ENCODE results near the gene NCAPD3.
A peak's percentile ranks its signal among the peaks of the same experiment; 100 is the strongest.

The NCAPD3 gene

DNA sequence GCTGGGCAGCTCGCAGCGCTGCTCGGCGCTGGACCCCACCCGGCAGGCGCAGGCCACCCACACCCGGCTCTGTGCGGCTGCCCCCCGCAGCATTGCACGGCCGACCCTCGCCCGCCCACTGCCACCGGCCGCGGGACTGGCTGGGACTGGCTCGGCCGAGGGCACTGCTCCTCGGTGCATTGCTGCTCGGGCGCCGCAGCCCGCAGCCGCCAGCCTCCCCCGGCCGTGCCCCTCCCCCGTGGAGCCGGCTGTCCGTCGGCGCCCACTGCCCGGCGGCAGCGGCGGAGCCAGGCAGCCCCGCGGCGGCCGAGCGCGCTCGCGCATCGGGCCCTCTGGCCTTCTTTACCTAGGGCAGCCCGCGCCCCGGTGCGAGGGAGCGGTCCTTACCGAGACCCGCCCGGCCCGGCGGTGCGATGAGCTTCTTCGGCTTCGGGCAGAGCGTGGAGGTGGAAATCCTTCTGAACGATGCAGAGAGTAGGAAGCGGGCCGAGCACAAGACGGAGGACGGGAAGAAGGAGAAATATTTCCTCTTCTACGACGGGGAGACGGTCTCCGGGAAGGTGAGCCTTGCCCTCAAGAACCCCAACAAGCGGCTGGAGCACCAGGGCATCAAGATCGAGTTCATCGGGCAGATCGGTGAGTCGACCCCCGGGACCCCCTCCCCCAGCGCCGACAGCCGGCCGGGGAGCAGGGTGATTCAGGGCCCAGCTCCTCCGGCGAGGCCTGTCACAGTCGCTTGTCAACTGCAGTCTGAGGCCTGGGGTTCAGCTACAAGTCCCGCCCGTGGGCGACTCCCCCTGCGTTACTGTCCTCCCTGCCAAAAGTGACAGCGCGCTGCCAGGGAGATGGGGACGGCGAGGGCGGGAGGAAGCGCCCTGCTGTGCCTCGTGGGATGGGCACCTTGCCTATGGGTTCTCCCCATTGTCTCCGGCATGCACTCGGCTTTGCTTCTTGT lies 1.2 kb upstream of the NCAPD3 start:
- CTCF ChIA-PET: interaction anchor here (1.1 kb wide), 1 partner anchor 19 kb away, joined by 4 read pairs; no protein-coding TSS in a partner anchor
- POLR2A ChIA-PET: interaction anchor here (0.6 to 2.5 kb wide), 23 partner anchors 9 to 277 kb away, joined by 3 to 25 read pairs (median 5); partner anchors contain the start of genes ACAD8, GLB1L3 and THYN1
- peak; percentile 47 for DNase-seq (ENCODE audit: extremely low spot score)
- TF ChIP-seq HDGF (IDR thresholded peaks at IDR 0.05; ENCODE audit: borderline replicate concordance) (no peak), SUZ12 (IDR thresholded peaks at IDR 0.05) (no peak), FOXA1 (IDR thresholded peaks at IDR 0.05) (no peak), LEF1 (IDR thresholded peaks at IDR 0.05; ENCODE audit: borderline replicate concordance) (0 out of 2 replicates have a peak, but pooled peaks have one; percentile 61)

DNA sequence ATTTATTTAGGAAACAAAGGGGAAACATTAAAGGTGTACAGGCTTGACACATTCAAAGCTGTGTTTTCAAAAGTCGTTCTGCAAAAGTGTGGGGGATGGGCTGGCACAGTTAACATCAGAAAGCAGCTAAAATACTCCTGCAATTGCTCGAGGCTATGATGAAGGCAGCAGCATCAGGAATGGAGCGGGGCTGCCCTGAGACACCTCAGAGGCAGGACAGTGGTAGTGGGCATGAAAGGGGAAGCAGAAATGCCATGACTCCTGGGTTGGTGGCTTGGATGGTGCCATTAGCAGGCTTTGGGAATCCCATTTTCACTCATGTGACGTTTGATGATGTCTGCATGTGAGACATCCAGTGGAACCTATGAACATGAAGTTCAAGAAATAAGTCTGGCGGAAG lies 646 bp downstream of the NCAPD3 start:
- no peak for TF ChIP-seq ELF4 (IDR thresholded peaks at IDR 0.05)
- TF ChIP-seq ARNT (IDR thresholded peaks at IDR 0.05): no peak
- TF ChIP-seq SP1 (IDR thresholded peaks at IDR 0.05): no peak
- TF ChIP-seq, protein P1, sequence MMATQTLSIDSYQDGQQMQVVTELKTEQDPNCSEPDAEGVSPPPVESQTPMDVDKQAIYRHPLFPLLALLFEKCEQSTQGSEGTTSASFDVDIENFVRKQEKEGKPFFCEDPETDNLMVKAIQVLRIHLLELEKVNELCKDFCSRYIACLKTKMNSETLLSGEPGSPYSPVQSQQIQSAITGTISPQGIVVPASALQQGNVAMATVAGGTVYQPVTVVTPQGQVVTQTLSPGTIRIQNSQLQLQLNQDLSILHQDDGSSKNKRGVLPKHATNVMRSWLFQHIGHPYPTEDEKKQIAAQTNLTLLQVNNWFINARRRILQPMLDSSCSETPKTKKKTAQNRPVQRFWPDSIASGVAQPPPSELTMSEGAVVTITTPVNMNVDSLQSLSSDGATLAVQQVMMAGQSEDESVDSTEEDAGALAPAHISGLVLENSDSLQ (IDR thresholded peaks at IDR 0.05): no peak
- no peak for TF ChIP-seq FOXA1 (IDR thresholded peaks at IDR 0.05)
- TF ChIP-seq TARDBP (IDR thresholded peaks at IDR 0.05): no peak
- ChIA-PET CTCF (no interaction called here), POLR2A (interaction anchor here (0.8 to 2.5 kb wide), 12 partner anchors 11 to 189 kb away, joined by 3 to 25 read pairs (median 8); partner anchors contain the start of genes ACAD8, GLB1L3 and THYN1)
- no peak for DNase-seq (ENCODE audit: extremely low spot score)

DNA sequence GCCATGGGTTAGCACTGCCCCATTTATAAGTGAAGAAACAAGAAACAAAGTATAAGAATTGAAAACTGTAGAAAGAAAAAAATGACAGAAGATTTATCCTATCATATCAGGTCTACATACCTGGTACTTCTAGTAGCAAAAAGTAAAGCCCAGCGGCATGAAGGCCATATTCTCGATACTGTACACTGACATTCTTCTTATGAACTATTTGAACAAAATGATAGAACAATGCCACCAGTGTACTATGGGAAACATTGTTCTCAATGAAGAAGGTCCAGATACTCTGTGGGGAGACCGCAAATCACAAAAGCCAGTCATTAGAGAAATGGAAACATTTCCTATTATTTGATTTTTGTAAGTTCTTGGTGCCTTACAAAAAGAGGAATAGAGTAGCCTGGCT lies 7.0 kb downstream of the NCAPD3 start:
- DNase-seq (ENCODE audit: extremely low spot score): no peak
- ChIA-PET POLR2A (no interaction called here), CTCF (no interaction called here)
- TF ChIP-seq L3MBTL2 (conservative IDR thresholded peaks at IDR 0.05) (no peak), FOXK2 (IDR thresholded peaks at IDR 0.05) (no peak), ARNT (IDR thresholded peaks at IDR 0.05) (no peak), SP1 (IDR thresholded peaks at IDR 0.05) (no peak), ZNF384 (IDR thresholded peaks at IDR 0.05) (no peak), BHLHE40 (IDR thresholded peaks at IDR 0.05; ENCODE audit: borderline replicate concordance) (no peak), CTBP1 (IDR thresholded peaks at IDR 0.05; ENCODE audit: borderline replicate concordance) (no peak), TARDBP (IDR thresholded peaks at IDR 0.05) (no peak), LEF1 (IDR thresholded peaks at IDR 0.05; ENCODE audit: borderline replicate concordance) (no peak), HDGF (IDR thresholded peaks at IDR 0.05; ENCODE audit: borderline replicate concordance) (no peak), NFRKB (IDR thresholded peaks at IDR 0.05) (no peak), ELF4 (IDR thresholded peaks at IDR 0.05) (no peak), SUZ12 (IDR thresholded peaks at IDR 0.05) (no peak), FOXA1 (IDR thresholded peaks at IDR 0.05) (no peak), FOXM1 (IDR thresholded peaks at IDR 0.05; ENCODE audit: borderline replicate concordance) (no peak)
- TF ChIP-seq, protein P1 (IDR thresholded peaks at IDR 0.05): no peak

DNA sequence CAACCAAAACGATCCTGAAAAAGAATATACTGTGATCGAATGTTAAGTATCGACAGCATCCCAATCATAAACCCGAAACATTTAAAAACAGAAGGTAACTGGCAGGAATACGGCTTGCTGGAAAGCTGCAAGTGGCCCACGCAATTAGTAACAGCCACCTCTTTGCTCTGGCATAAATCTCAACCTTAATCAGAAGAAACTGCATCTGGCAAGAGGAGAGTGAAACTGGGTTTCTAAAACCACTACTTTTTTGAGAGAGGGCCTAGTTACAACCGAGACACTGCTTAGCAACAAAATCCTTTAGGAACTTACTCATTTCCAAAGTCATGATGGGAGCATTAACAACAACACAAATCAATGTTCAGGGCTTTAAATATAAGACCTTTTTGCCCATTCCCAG lies 7.9 kb downstream of the NCAPD3 start:
- TF ChIP-seq, protein P1 (IDR thresholded peaks at IDR 0.05): no peak
- no peak for DNase-seq (ENCODE audit: extremely low spot score)
- ChIA-PET CTCF (no interaction called here), POLR2A (no interaction called here)

DNA sequence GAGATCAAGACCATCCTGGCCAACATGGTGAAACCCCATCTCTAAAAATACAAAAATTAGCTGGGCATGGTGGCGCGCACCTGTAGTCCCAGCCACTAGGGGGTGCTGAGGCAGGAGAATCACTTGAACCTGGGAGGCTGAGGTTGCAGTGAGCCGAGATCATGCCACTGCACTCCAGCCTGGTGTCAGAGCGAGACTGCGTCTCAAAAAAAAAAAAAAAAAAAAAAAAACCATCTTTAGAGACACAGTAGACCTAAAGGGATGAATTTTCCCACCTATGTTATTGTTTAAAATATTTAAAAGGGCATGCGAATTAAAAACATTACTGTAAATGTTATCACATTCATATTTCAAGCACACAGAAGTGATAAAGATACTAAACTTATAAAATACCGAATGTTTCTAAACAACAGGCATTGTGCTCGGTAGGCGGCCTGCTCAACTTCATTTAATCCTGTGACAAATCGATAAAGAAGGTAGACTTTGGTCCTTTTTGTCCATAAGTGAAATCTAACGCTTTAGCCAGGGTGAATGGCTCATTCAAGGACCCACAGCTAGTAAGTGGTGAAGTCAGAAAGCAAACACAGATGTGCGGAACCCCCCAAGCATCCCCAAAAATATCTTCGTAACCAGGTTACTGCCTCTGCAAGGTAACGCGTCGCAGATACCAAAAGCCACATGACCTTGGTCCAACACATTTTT lies 16.1 kb downstream of the NCAPD3 start:
- CTCF ChIA-PET: interaction anchor here (0.7 to 0.9 kb wide), 2 partner anchors 13 to 19 kb away, joined by 3 read pairs; no protein-coding TSS in a partner anchor
- no peak for DNase-seq (ENCODE audit: extremely low spot score)
- TF ChIP-seq ZNF384 (IDR thresholded peaks at IDR 0.05) (0 out of 2 replicates have a peak, but pooled peaks have one; percentile 44), FOXA1 (IDR thresholded peaks at IDR 0.05) (no peak), ELF4 (IDR thresholded peaks at IDR 0.05) (no peak)
- POLR2A ChIA-PET: interaction anchor here (3.2 kb wide), 1 partner anchor 16 kb away, joined by 13 read pairs; the partner anchor contains the start of genes NCAPD3 and VPS26B

DNA sequence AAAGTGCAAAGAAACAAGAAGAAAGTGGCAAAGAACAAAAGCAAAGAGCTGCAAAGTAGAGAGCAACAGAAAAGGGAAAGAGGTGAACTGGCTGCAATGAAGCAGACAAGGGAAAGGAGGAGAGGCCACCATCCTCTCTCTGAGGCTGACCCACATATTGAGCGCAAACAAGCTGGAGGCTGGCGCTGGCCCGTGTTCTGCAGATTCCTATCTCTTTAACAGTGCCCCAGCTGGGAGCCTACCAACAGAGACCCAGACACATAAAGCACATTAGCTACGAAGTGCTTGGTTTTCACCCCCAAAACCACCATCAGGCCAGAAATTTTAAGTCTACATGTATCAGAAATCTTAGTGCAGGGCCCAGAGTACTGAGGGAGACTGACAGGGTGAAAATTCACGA lies 17.6 kb downstream of the NCAPD3 start:
- CTCF ChIA-PET: no interaction called here
- no peak for TF ChIP-seq CTBP1 (IDR thresholded peaks at IDR 0.05; ENCODE audit: borderline replicate concordance)
- no peak for TF ChIP-seq FOXM1 (IDR thresholded peaks at IDR 0.05; ENCODE audit: borderline replicate concordance)
- no peak for TF ChIP-seq BHLHE40 (IDR thresholded peaks at IDR 0.05; ENCODE audit: borderline replicate concordance)
- no peak for DNase-seq (ENCODE audit: extremely low spot score)
- POLR2A ChIA-PET: interaction anchor here (0.8 kb wide), 1 partner anchor 18 kb away, joined by 3 read pairs; the partner anchor contains the start of genes NCAPD3 and VPS26B

Data from HEK293T (cell line).